HG03095 (cell line): ENCODE data around the gene RYR2.

ENCODE experiments used
- ATAC-seq: cut with Tn5 transposase; IDR thresholded peaks from one replicate; pipeline ENCODE4 v1.9.1; 2021; ENCODE audit warnings: moderate library complexity; ENCODE audit not compliant: unreplicated experiment

Gene RYR2

DNA sequence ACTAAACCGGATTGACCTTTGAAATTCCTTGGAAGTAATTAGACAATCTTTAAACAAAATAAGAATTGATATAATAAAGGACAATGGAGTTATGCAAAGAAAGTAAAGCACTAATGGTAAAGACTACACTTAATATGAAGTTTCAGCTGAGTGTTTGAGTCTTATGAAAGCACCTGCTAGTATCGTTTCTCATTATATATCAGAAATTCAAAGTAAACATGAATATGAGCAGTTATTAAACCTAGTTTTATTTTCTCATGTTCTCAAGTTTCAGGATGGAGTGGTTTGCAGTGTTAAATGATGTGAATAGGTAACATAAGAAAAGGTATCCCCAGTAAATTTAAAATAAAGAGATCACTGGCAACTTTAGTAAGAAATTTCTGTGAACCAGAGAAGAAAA lies 660.2 kb downstream of the RYR2 start:
- ATAC-seq, result no peak

GRCh38 chr1:237705462-237705861 lies 663.5 kb downstream of the RYR2 start:
- ATAC-seq, result no peak

GRCh38 chr1:237709355-237709754 lies 667.4 kb downstream of the RYR2 start:
- no peak for ATAC-seq

DNA sequence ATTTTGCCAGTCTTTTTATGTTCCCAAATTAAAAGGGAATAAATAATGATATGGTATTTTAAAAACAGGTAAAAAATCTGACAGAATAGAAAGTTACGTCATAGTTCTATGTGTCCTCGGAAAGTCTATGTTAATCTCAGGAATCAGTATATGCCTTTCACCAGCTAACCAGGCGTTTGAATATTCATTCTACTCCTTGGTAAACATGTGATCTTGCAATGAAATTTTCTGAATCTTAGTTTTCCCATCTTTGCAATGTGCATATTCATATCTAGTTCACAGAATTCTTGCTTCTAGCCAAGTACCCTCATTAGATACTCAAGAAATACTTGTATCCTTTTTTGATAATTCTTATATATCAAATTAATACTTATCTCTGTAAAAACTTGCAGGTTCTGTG lies 669.3 kb downstream of the RYR2 start:
- no peak for ATAC-seq

DNA sequence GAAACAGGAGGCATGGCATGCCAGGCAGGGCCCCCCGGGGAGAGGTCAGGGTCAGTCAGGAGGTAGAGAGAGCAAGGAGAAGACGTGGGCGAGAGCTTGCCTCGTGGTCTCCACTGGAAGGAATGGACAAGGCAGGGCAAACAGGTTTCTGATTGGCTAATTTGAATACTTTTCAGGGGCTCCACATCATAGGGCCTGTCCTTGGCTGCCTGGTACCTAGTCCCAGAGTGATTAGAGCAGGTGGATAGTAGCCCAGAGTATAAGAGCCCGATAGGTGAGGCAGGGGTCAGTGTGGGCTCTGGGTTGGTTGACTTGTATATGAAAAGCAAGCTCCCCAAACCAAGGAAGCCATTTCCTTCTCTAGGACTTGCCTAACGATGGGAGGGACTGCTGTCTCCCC lies 670.1 kb downstream of the RYR2 start:
- no peak for ATAC-seq

DNA sequence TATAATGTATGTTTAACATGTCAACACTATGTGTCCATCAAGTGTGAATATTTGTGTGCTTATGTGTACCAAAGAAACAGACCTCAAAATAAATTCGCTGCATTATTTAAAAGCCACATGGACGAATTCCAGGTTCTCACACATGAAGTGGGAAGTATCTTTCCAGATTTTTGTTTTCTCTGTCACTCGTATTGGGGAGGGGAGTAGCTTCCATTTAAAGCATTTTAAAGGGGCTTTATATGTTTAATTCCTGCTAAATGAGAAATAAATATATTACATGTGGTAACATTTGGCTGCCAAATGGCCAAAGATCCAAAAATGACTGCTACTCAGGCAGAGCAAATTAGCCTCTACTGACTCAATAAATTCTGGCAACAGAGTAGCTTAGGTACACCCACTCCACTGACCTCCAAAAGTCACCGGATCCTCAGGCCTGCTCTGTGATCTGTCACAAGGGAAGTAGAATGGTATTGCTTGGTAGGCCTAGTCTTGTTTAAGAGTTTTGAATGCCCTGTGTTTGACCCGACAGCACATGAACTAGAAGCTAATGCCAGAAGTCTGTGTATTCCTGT lies 670.7 kb downstream of the RYR2 start:
- ATAC-seq, result no peak

GRCh38 chr1:237713916-237714315 lies 671.9 kb downstream of the RYR2 start:
- no peak for ATAC-seq

DNA sequence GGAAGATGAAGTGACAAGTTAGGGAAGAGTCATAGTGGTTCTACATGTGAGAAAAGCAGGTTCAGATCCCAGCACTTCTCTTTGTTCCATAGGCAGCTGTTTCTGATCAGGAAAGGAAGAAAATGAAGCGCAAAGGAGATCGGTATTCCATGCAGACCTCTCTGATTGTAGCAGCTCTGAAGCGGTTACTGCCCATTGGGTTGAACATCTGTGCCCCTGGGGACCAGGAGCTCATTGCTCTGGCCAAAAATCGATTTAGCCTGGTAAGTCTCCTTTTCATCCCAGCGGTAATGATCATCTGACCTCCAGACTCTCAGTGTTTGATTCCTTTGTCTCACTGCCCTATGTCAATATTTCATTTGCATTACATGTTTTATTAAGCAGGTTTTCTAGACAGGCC lies 675.1 kb downstream of the RYR2 start:
- no peak for ATAC-seq

DNA sequence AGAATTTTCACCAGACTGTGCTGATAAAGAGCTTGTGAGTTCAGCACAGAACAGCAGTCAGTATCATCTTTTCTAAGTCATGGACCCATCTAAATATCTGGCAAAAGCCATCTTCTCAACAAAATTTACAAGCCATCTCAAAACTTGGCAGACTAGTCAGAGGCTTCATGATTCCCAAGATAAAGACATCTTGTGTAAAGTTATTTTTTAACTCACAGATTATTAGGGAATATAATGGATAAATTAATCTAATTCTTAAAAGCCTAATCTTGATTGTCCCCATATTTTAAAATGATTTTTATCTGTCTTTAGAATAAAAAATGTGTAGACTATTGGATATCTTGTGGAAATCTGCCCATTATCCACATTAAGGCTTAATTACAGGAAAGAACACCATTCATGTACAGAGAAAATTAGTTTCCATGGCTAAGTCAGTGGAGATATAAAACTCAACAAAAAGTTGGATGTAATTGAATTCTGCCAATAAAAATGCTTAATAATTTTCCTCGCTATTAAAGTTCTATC lies 688.9 kb downstream of the RYR2 start:
- ATAC-seq, result no peak

DNA sequence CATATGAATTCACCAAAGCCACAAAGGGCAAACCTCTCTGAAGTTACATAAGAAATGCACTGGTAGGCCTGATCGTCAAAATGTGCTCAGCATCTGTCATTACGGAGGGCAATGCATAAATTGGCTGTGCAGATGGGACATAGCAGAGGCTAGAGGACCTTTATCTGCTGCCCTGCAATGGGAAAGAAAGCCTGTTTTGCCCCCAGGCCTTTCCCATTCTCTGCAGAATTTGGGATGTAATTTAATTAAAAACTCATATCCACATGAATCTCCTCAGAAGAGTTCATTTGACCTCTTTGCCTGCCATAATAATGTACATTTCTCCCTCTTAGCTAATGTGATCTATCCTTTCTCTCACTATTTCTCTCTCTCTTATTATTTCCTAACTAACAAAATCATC lies 690.7 kb downstream of the RYR2 start:
- ATAC-seq, result no peak

DNA sequence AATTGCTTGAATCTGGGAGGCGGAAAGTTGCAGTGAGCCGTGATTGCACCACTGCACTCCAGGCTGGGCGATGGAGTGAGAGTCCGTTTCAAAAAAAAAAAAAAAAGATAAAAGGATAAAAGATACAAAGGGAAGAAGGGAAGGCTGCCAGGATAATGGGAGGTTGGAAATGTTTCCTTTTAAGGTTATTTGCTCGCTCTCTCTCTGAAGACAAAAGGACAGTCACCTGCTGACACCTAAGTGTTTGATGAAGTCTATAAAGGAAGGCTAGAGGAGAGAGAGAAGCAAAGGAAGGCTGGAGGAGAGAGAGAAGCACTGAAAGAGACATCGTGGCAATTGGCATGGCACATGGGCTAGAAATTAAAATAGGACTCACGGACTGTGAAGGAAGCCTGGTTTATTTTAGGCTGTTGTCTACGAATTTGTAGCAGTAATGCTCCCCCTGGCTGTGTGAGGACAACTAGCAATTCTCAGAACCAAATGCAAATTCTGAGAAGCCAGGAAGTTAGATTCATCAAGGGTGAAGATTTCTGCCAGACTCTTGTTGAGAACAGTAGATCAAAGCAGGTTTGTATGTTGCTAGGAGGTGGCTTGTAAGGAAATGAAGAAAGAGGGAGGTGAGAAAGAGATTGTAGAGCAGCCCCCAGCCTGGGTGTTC lies 694.5 kb downstream of the RYR2 start:
- ATAC-seq, result no peak

DNA sequence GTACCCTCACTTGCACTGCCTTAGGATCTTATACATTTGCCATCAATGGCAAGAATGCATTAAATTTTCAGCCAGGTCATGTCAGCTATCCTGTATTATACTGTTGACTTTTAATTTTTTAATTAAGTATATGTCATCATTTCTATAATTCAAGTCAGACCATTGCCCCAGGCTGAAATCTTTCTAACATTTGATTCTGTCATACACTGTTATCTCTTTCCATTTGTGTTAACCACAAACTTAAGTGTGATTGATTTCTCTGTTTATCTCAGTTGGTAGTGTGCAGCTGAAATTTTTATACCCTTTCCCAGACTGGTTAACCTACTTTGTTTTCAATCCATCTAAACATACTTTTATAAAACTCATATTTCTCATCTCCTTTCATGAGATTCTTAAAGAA lies 695.5 kb downstream of the RYR2 start:
- no peak for ATAC-seq

- no peak for ATAC-seq
Observed at GRCh38 chr1:237737938-237738610, 696.1 kb downstream of the RYR2 start.

- no peak for ATAC-seq
Observed at GRCh38 chr1:237740846-237741245, 698.9 kb downstream of the RYR2 start.

DNA sequence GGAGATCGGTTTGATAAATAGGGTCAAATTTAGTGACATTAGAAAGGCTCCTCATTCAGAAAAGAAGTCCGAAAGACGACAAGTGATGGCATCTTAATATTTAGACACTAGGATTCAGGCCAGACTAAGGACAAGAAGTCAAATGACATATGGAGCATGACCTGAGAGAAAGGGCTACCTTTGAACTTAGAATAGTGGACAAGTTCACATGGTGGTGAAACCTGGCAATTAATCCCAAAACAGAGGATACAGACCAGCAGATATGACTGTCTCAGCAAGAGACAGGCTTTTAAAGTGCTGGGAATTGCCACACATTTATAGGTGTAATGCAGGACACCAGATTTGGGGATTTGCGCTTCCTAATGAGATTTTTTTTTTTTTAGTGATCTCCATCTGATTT lies 703.6 kb downstream of the RYR2 start:
- no peak for ATAC-seq

DNA sequence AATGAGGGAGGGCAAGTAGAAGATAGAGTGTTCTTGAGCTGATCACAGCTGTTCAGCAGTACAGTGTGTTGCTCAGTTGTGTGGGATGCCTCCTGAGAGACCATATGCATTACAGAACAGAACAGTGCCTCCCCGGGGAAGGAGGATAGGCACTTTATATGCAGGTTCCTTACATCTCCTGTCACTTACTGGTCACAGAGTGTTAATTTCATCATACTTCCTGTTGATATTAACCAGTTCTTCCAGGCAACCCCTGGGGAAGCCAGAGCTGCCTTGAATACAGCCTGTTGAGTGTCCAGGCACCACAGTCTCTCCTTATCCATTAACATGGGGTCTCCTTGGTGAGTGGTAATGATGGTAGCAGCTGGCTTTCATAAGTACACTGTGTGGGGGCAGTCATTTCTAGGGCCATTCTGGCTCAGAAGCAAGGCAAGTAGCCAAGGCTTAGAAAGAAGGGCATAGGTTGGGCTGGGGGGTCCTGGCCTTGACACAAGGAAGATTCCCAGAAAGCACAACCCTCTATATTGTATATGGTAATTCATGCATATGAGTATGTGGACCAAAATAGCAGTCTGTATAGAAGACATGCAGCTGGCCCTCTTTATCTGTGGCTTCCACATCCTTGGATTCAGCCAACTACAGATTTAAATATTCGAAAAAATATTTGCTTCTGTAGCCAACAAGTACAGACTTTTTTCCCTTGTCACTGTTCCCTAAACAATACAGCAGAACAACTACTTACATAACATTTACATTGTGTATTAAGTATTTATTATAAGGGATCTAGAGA lies 706.4 kb downstream of the RYR2 start:
- ATAC-seq, result no peak

DNA sequence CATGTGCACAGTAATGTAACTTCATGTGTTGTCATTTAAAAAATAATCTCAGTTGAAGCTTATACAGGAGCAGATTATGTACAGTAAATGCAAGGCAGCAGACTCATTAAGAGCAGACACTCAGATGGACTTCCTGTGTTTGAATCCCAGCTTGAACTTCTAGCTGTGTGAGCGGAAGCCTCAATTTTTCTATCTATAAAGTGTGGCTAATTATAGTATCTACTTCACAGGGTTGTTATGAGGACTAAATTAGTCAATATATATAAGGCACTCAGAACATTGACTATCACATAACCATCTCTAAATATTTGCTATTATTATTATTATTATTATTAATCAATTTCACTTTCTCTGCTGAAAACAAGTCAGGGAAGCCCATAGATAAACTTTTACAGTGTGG lies 707.1 kb downstream of the RYR2 start:
- no peak for ATAC-seq

GRCh38 chr1:237751090-237751489 lies 709.1 kb downstream of the RYR2 start:
- no peak for ATAC-seq

DNA sequence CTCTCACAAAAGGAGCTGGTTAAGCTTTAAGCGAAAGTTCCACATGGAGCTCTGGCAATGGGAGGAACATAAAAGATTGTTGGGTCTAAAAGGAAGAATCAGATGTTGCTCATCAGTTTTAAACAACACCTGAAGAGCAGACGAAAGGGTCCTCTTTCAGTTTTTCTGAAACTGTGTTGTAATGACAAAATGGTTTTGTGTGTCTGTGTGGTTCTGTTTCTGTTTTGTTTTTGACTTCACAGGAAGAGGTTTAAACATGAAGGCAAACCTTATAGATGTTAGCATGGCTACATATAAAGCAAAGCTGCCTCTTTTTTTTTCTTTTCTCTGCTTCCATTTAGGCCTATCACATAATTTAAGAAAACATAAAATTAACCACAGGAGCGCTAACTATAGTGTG lies 712.6 kb downstream of the RYR2 start:
- no peak for ATAC-seq

GRCh38 chr1:237756304-237756967 lies 714.5 kb downstream of the RYR2 start:
- no peak for ATAC-seq

GRCh38 chr1:237759377-237759776 lies 717.4 kb downstream of the RYR2 start:
- no peak for ATAC-seq
